GM19372 (cell line): ENCODE results near the gene RBL2.
"Not testable (repeated sequence)": the region's sequence is repeated elsewhere in the genome, so short reads cannot be mapped to it uniquely, and the experiment has no call there.

Experiments
- ATAC-seq: cut with Tn5 transposase; IDR thresholded peaks from one replicate; pipeline ENCODE4 v1.9.1; 2021; ENCODE audit warnings: mild to moderate bottlenecking, low read depth, moderate library complexity; ENCODE audit not compliant: unreplicated experiment

The RBL2 gene

GRCh38 chr16:53530046-53530445 lies 95.8 kb downstream of the RBL2 start:
- ATAC-seq: no peak

- ATAC-seq: no peak
Measured at GRCh38 chr16:53530741-53531140, 96.5 kb downstream of the RBL2 start.

- ATAC-seq: no peak
Measured at GRCh38 chr16:53534206-53534605, 99.9 kb downstream of the RBL2 start.

DNA sequence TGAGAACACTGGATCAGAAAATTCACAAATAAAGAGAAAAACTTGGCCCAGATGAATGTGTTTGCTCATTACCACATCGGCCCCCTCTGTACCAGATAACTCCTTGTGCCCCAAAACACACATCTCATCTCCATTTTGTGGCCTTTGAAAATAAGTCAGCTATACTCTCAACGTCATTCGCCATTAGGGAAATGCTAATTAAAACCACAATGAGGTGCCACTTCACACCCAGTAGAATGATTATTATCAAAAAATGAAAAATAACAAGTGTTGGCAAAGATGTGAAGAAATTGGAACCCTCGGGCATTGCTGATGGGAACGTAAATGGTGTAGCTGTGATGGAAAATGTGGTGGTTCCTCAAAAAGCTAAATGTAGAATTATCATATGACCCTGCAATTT lies 103.4 kb downstream of the RBL2 start:
- ATAC-seq: no peak

- ATAC-seq: not testable (repeated sequence)
Measured at GRCh38 chr16:53539346-53539745, 105.1 kb downstream of the RBL2 start.

- ATAC-seq: not testable (repeated sequence)
Measured at GRCh38 chr16:53539759-53540718, 105.8 kb downstream of the RBL2 start.
